HepG2 (cell line): ENCODE results near the gene PASK. TPM values are rescaled to one million over a fixed set of nuclear protein-coding genes. Genes with fewer than 3 reads are reported as not detected.

Experiments
- ATF7 ChIP-seq, 2 experiments: fragments of 450-650 bp in 1 of 2; sonication (generic) in 1 of 2; formaldehyde crosslinking in 1 of 2; IDR thresholded peaks; 2 replicates each; pipeline versions ENCODE4 v1.4.0 to v1.6.1; 2016 to 2020; ENCODE audit warnings: antibody characterized with exemption in 1 of 2, mild to moderate bottlenecking in 1 of 2, missing genetic modification reagents in 1 of 2
- DDIT3 ChIP-seq: sonication (generic); formaldehyde crosslinking; IDR thresholded peaks from 2 replicates; pipeline ENCODE4 v1.4.0; 2020; ENCODE audit warnings: mild to moderate bottlenecking, missing genetic modification reagents
- FOXO4 ChIP-seq: sonication (generic); formaldehyde crosslinking; conservative IDR thresholded peaks from 2 replicates; pipeline ENCODE4 v1.8.1; 2023; ENCODE audit warnings: missing genetic modification reagents
- HCFC1 ChIP-seq: fragments of 150-350 bp; IDR thresholded peaks from 2 replicates; pipeline ENCODE4 v1.6.1; 2014; ENCODE audit warnings: low read depth, low read length
- IKZF4 ChIP-seq: sonication (generic); formaldehyde crosslinking; IDR thresholded peaks from 2 replicates; pipeline ENCODE4 v1.5.1; 2020; ENCODE audit warnings: borderline replicate concordance, mild to moderate bottlenecking, low read depth, missing genetic modification reagents; ENCODE audit errors: not compliant biosample characterization
- JARID2 ChIP-seq: sonication (generic); formaldehyde crosslinking; IDR thresholded peaks from 2 replicates; pipeline ENCODE4 v1.8.1; 2023; ENCODE audit warnings: missing genetic modification reagents, inconsistent platforms; ENCODE audit not compliant: insufficient replicate concordance
- JUNB ChIP-seq: sonication (generic); formaldehyde crosslinking; IDR thresholded peaks from 2 replicates; pipeline ENCODE4 v1.8.0; 2022; ENCODE audit warnings: missing genetic modification reagents, mild to moderate bottlenecking, borderline replicate concordance
- KDM1A ChIP-seq: IDR thresholded peaks from 2 replicates; pipeline ENCODE4 v1.6.1; 2016; ENCODE audit warnings: missing compliant biosample characterization
- MEF2D ChIP-seq: sonication (generic); formaldehyde crosslinking; IDR thresholded peaks from 2 replicates; pipeline ENCODE4 v1.5.1; 2020; ENCODE audit warnings: mild to moderate bottlenecking, missing genetic modification reagents
- MLX ChIP-seq: IDR thresholded peaks from 2 replicates; pipeline ENCODE4 v1.6.1; 2016
- NCOA5 ChIP-seq: sonication (generic); formaldehyde crosslinking; IDR thresholded peaks from 2 replicates; pipeline ENCODE4 v1.4.0; 2020; ENCODE audit warnings: missing genetic modification reagents
- NR2C2 ChIP-seq: sonication (generic); formaldehyde crosslinking; IDR thresholded peaks from 2 replicates; pipeline ENCODE4 v1.4.0; 2020; ENCODE audit warnings: missing genetic modification reagents, mild to moderate bottlenecking, moderate library complexity, borderline replicate concordance
- SCMH1 ChIP-seq: sonication (generic); formaldehyde crosslinking; IDR thresholded peaks from 2 replicates; pipeline ENCODE4 v1.9.0; 2021; ENCODE audit warnings: missing genetic modification reagents, mild to moderate bottlenecking, borderline replicate concordance
- SP5 ChIP-seq: IDR thresholded peaks from 2 replicates; pipeline ENCODE4 v1.6.1; 2016; ENCODE audit warnings: low read depth, borderline replicate concordance
- TBP ChIP-seq: sonication (generic); formaldehyde crosslinking; IDR thresholded peaks from 2 replicates; pipeline ENCODE4 v1.5.0; 2020; ENCODE audit warnings: missing genetic modification reagents
- THAP11 ChIP-seq: IDR thresholded peaks from 2 replicates; pipeline ENCODE4 v1.6.1; 2016; ENCODE audit warnings: missing biosample characterization, missing genetic modification reagents
- U2AF1 ChIP-seq: fragments of 200-400 bp; formaldehyde crosslinking; optimal IDR thresholded peaks from 2 replicates; pipeline ENCODE3; 2017; ENCODE audit warnings: mild to moderate bottlenecking, low read depth, low read length
- ZBTB44 ChIP-seq: sonication (generic); formaldehyde crosslinking; IDR thresholded peaks from 2 replicates; pipeline ENCODE4 v1.4.0; 2020; ENCODE audit warnings: missing genetic modification reagents
- ZNF512 ChIP-seq: sonication (generic); formaldehyde crosslinking; IDR thresholded peaks from 2 replicates; pipeline ENCODE4 v1.4.0; 2020; ENCODE audit warnings: mild to moderate bottlenecking, missing genetic modification reagents
- ZNF557 ChIP-seq: sonication (generic); formaldehyde crosslinking; IDR thresholded peaks from 2 replicates; pipeline ENCODE4 v1.4.0; 2020; ENCODE audit warnings: missing genetic modification reagents
- ZNF691 ChIP-seq: sonication (generic); formaldehyde crosslinking; IDR thresholded peaks from 2 replicates; pipeline ENCODE4 v1.4.0; 2020; ENCODE audit warnings: missing genetic modification reagents, low read depth, mild to moderate bottlenecking, borderline replicate concordance
- ZNF746 ChIP-seq: sonication (generic); formaldehyde crosslinking; IDR thresholded peaks from 2 replicates; pipeline ENCODE4 v1.8.0; 2022; ENCODE audit warnings: mild to moderate bottlenecking, missing genetic modification reagents
- ZNF879 ChIP-seq: sonication (generic); formaldehyde crosslinking; IDR thresholded peaks from 2 replicates; pipeline ENCODE4 v1.8.1; 2023; ENCODE audit warnings: missing genetic modification reagents
- ZZZ3 ChIP-seq: sonication (generic); formaldehyde crosslinking; IDR thresholded peaks from 2 replicates; pipeline ENCODE4 v1.4.0; 2020; ENCODE audit warnings: missing genetic modification reagents, mild to moderate bottlenecking, borderline replicate concordance
- polyA plus RNA-seq, 8 experiments: library from polyadenylated mRNA; depleted of rRNA in 3 of 8; stranded (reverse) in 7 of 8; unstranded in 1 of 8; fragments of >200 nt; fragmentation: Illumina TruSeq in 4 of 8; extraction: Trizol in 4 of 8; gene quantifications; 2 replicates each; pipeline versions ENCODE4 v1.2.1 to v1.2.3, GENCODE V29; 2011 to 2016; ENCODE audit warnings: low read depth in 4 of 8, missing spikeins in 1 of 8, mixed read lengths in 1 of 8; ENCODE audit not compliant: insufficient read depth in 1 of 8
- total RNA-seq, 5 experiments: library from RNA; depleted of rRNA; stranded (reverse); fragments of >200 nt; fragmentation: Illumina TruSeq; extraction: Trizol; gene quantifications; 2 replicates each; pipeline ENCODE4 v1.2.3, GENCODE V29; 2016; ENCODE audit warnings: low read depth in 1 of 5

Gene PASK
- total and polyA plus RNA-seq, 2 of the 13 experiments (the other 11 are each of a cell fraction or from before 2014, with no cell fraction given): 6.9 to 17.0 TPM

GRCh38 chr2:241102239-241102803 lies 47.0 kb downstream of the PASK start, which contains the start of gene MTERF4 (continued):
- TF ChIP-seq ZNF512 (CRISPR knock-in tag) (peak; percentile 87), IKZF4 (CRISPR knock-in tag) (peak; percentile 77), DDIT3 (CRISPR knock-in tag) (0 out of 2 replicates have a peak, but pooled peaks have one; percentile 83), NCOA5 (CRISPR knock-in tag) (no peak), SCMH1 (CRISPR knock-in tag) (no peak), NR2C2 (CRISPR knock-in tag) (peak; percentile 90), JUNB (CRISPR knock-in tag) (no peak; the same call in 1 of the 2 replicates), MEF2D (CRISPR knock-in tag) (peak; percentile 98), ZZZ3 (peak; percentile 99; the same call in 1 of the 2 replicates), THAP11 (peak; percentile 97), TBP (CRISPR knock-in tag) (peak; percentile 94), ZNF879 (peak; percentile 95), ZBTB44 (peak; percentile 95), ATF7 (IDR thresholded peaks at IDR 0.05) (no peak), ATF7 (CRISPR knock-in tag; IDR thresholded peaks at IDR 0.05) (no peak), SP5 (peak; percentile 83), FOXO4 (no peak), JARID2 (CRISPR knock-in tag) (peak; percentile 97), ZNF691 (CRISPR knock-in tag) (peak; percentile 98), HCFC1 (peak; percentile 89), ZNF746 (peak; percentile 91), KDM1A (CRISPR knock-in tag) (no peak), ZNF557 (CRISPR knock-in tag) (peak; percentile 81), U2AF1 (peak; percentile 97), MLX (CRISPR knock-in tag) (peak; percentile 75)
